ENCODE measurements around the gene PDE4B. TPM values are rescaled to one million over a fixed set of nuclear protein-coding genes. Genes with fewer than 3 reads are reported as not detected.

Gene PDE4B
- total and polyA plus RNA-seq, 9 of the 15 experiments (the other 6 are each of a cell fraction or from before 2014, with no cell fraction given): 0.09 TPM; not detected in 8

- intact Hi-C loops (cut with micrococcal nuclease) (no loop called here), in situ Hi-C loops (cut with MboI) (no loop called here)
- H3K4me1 ChIP-seq (replicated peaks in 1 of 2; ENCODE audit: control insufficient read depth in 2 of 2, insufficient read depth in 2 of 2, low read length in 2 of 2): no peaks in the 10 kb centered on the region
- no peaks in the 10 kb centered on the region for H3K9me1 ChIP-seq (ENCODE audit: control insufficient read depth, insufficient read depth, low read length)
- no TSS peak for BruUV-seq (replicated peaks)
- POLR2A ChIA-PET: no interaction called here
- H3K27ac ChIP-seq (ENCODE audit: extremely low read depth, low read depth, low read length): no peak overlapping the region
- H3K9ac ChIP-seq (ENCODE audit: insufficient read depth in 1 of 2, low read depth in 2 of 2, low read length in 2 of 2): no peak overlapping the region
- FAIRE-seq (no peak), DNase-seq (ENCODE audit: extremely low read depth in 1 of 4, low spot score in 3 of 4) (no peak), ATAC-seq (no peak)
- no peaks in the 10 kb centered on the region for H3K27me3 ChIP-seq (ENCODE audit: control insufficient read depth in 2 of 2, insufficient read depth in 2 of 2, low read length in 2 of 2)
- no peaks in the 10 kb centered on the region for H3K79me2 ChIP-seq (ENCODE audit: control insufficient read depth, insufficient read depth, low read length)
- H3K36me3 ChIP-seq (ENCODE audit: control insufficient read depth, insufficient read depth, low read length): no peaks in the 10 kb centered on the region
- CTCF ChIA-PET (ENCODE audit: low intra/inter-chr PET ratio): no interaction called here
- H4K20me1 ChIP-seq (replicated peaks; ENCODE audit: control insufficient read depth, insufficient read depth, low read length): no peaks in the 10 kb centered on the region
- WGBS (ENCODE audit: insufficient coverage, low coverage, missing lambda C conversion rate): 0% methylated on average over 2 of the region's 2 CpGs
- H3K4me2 ChIP-seq (ENCODE audit: insufficient read depth, low read length): no peak overlapping the region
- no peak overlapping the region for H2AFZ ChIP-seq (ENCODE audit: low read depth, low read length)
- no peak overlapping the region for H3K4me3 ChIP-seq
- no peaks in the 10 kb centered on the region for H3K9me3 ChIP-seq (replicated peaks; ENCODE audit: control insufficient read depth, insufficient read depth, low read depth, low read length)
- no peak for TF ChIP-seq ADNP (tag; IDR thresholded peaks at IDR 0.05)
- no peak for TF ChIP-seq E2F5 (CRISPR knock-in tag; IDR thresholded peaks at IDR 0.05)
- TF ChIP-seq ZNF232 (CRISPR knock-in tag; IDR thresholded peaks at IDR 0.05): no peak
Observed at GRCh38 chr1:66177510-66177909, 384.8 kb downstream of the PDE4B start.

GRCh38 chr1:66182026-66182425 is 389.3 kb downstream of the PDE4B start:
- intact Hi-C loops (cut with micrococcal nuclease) (no loop called here), in situ Hi-C loops (cut with MboI) (no loop called here)
- H3K27me3 ChIP-seq (ENCODE audit: control insufficient read depth in 2 of 2, insufficient read depth in 2 of 2, low read length in 2 of 2): no peaks in the 10 kb centered on the region
- no peaks in the 10 kb centered on the region for H3K79me2 ChIP-seq (ENCODE audit: control insufficient read depth, insufficient read depth, low read length)
- no peaks in the 10 kb centered on the region for H3K4me1 ChIP-seq (replicated peaks in 1 of 2; ENCODE audit: control insufficient read depth in 2 of 2, insufficient read depth in 2 of 2, low read length in 2 of 2)
- TF ChIP-seq TFAP4 (CRISPR knock-in tag; IDR thresholded peaks at IDR 0.05; ENCODE audit: borderline replicate concordance): no peak
- no peaks in the 10 kb centered on the region for H3K36me3 ChIP-seq (ENCODE audit: control insufficient read depth, insufficient read depth, low read length)
- BruUV-seq (replicated peaks): no TSS peak
- H4K20me1 ChIP-seq (replicated peaks; ENCODE audit: control insufficient read depth, insufficient read depth, low read length): no peaks in the 10 kb centered on the region
- no peak overlapping the region for H3K27ac ChIP-seq (ENCODE audit: extremely low read depth, low read depth, low read length)
- no peak for FAIRE-seq
- H3K4me2 ChIP-seq (ENCODE audit: insufficient read depth, low read length): no peak overlapping the region
- POLR2A ChIA-PET: interaction anchor here (1.1 kb wide), 1 partner anchor 12 kb away, joined by 4 read pairs; no protein-coding TSS in a partner anchor
- no peak for DNase-seq (ENCODE audit: extremely low read depth in 1 of 4, low spot score in 3 of 4)
- no peaks in the 10 kb centered on the region for H3K9me1 ChIP-seq (ENCODE audit: control insufficient read depth, insufficient read depth, low read length)
- no peak for ATAC-seq
- no peak overlapping the region for H2AFZ ChIP-seq (ENCODE audit: low read depth, low read length)
- no peaks in the 10 kb centered on the region for H3K9me3 ChIP-seq (replicated peaks; ENCODE audit: control insufficient read depth, insufficient read depth, low read depth, low read length)
- no peak overlapping the region for H3K9ac ChIP-seq (ENCODE audit: insufficient read depth in 1 of 2, low read depth in 2 of 2, low read length in 2 of 2)
- whole genome bisulfite sequencing (ENCODE audit: insufficient coverage, low coverage, missing lambda C conversion rate): 0% methylated on average over 4 of the region's 4 CpGs
- CTCF ChIA-PET (ENCODE audit: low intra/inter-chr PET ratio): no interaction called here
- no peak overlapping the region for H3K4me3 ChIP-seq
